HG02840 (cell line): ENCODE data around the gene IQCF5.
"Not testable (repeated sequence)": the region's sequence is repeated elsewhere in the genome, so short reads cannot be mapped to it uniquely, and the experiment has no call there.

ENCODE experiments used
- ATAC-seq: cut with Tn5 transposase; IDR thresholded peaks from one replicate; pipeline ENCODE4 v1.9.1; 2021; ENCODE audit warnings: mild to moderate bottlenecking, moderate library complexity, moderate number of reproducible peaks; ENCODE audit not compliant: unreplicated experiment, low FRiP score

IQCF5 gene

GRCh38 chr3:51875501-51875900, at the start of gene IQCF5:
Gene IQCF5 (minus strand): TSS chr3:51875601. CDS start chr3:51875531, 70 bp downstream.
- no peak for ATAC-seq

GRCh38 chr3:51921081-51921578, 45.7 kb upstream of the IQCF5 start:
- ATAC-seq: no peak

GRCh38 chr3:51916418-51916817, 41.0 kb upstream of the IQCF5 start:
- no peak for ATAC-seq

GRCh38 chr3:51908026-51908425, 32.6 kb upstream of the IQCF5 start:
- ATAC-seq: no peak

GRCh38 chr3:51904034-51904823, 28.8 kb upstream of the IQCF5 start:
- no peak for ATAC-seq

- not testable (repeated sequence) for ATAC-seq
Observed at GRCh38 chr3:51902361-51902760, 27.0 kb upstream of the IQCF5 start.

- ATAC-seq: not testable (repeated sequence)
Observed at GRCh38 chr3:51900043-51900442, 24.6 kb upstream of the IQCF5 start.

GRCh38 chr3:51897391-51897790, 22.0 kb upstream of the IQCF5 start:
- no peak for ATAC-seq

- no peak for ATAC-seq
Observed at GRCh38 chr3:51896607-51897305, 21.4 kb upstream of the IQCF5 start.

GRCh38 chr3:51894939-51895338, 19.5 kb upstream of the IQCF5 start:
- no peak for ATAC-seq

- ATAC-seq: no peak
Observed at GRCh38 chr3:51894391-51894790, 19.0 kb upstream of the IQCF5 start.

GRCh38 chr3:51891242-51892039, 16.0 kb upstream of the IQCF5 start:
- ATAC-seq: no peak

- no peak for ATAC-seq
Observed at GRCh38 chr3:51888463-51889105, 13.2 kb upstream of the IQCF5 start.

GRCh38 chr3:51887620-51888019, 12.2 kb upstream of the IQCF5 start:
- no peak for ATAC-seq

- ATAC-seq: no peak
Observed at GRCh38 chr3:51886447-51886846, 11.0 kb upstream of the IQCF5 start.

- ATAC-seq: no peak
Observed at GRCh38 chr3:51879937-51880336, 4.5 kb upstream of the IQCF5 start.

GRCh38 chr3:51876186-51876585, 785 bp upstream of the IQCF5 start:
- ATAC-seq: no peak

GRCh38 chr3:51874889-51875288, 512 bp downstream of the IQCF5 start:
- ATAC-seq: no peak

GRCh38 chr3:51874411-51874810, 990 bp downstream of the IQCF5 start:
- no peak for ATAC-seq

- no peak for ATAC-seq
Observed at GRCh38 chr3:51873876-51874275, 1.5 kb downstream of the IQCF5 start.
